Retinal pigment epithelial cell (primary cell): ENCODE measurements around the gene MXI1.

Source experiments
- DNase-seq: peaks from one replicate; pipeline ENCODE4 v3.0.0-alpha.2; 2010; ENCODE audit warnings: low read depth
- H3K4me3 ChIP-seq: 2 replicates; pipeline ENCODE4 v1.5.1; 2011; ENCODE audit warnings: mild to moderate bottlenecking, low read length, control low read depth, moderate library complexity
- CTCF ChIP-seq: conservative IDR thresholded peaks from 2 replicates; pipeline ENCODE4 v1.5.1; 2011; ENCODE audit warnings: low read depth, low read length, control low read depth, inconsistent platforms

The MXI1 gene

GRCh38 chr10:110217662-110218008, 10.2 kb downstream of the MXI1 start:
- TF ChIP-seq CTCF = no peak
- DNase-seq = no peak

GRCh38 chr10:110218632-110219031, 11.2 kb downstream of the MXI1 start:
- no peak for DNase-seq
- no peak overlapping the region for H3K4me3 ChIP-seq
- TF ChIP-seq CTCF = no peak

More at GRCh38 chr10:110217662-110218008, 10.2 kb downstream of the MXI1 start:
- H3K4me3 ChIP-seq = no peak overlapping the region

- no peak for TF ChIP-seq CTCF
- no peak for DNase-seq
- no peak overlapping the region for H3K4me3 ChIP-seq
Measured at GRCh38 chr10:110219884-110220283, 12.5 kb downstream of the MXI1 start.

- DNase-seq = no peak
- no peak overlapping the region for H3K4me3 ChIP-seq
- no peak for TF ChIP-seq CTCF
Measured at GRCh38 chr10:110220398-110220797, 13.0 kb downstream of the MXI1 start.

DNA sequence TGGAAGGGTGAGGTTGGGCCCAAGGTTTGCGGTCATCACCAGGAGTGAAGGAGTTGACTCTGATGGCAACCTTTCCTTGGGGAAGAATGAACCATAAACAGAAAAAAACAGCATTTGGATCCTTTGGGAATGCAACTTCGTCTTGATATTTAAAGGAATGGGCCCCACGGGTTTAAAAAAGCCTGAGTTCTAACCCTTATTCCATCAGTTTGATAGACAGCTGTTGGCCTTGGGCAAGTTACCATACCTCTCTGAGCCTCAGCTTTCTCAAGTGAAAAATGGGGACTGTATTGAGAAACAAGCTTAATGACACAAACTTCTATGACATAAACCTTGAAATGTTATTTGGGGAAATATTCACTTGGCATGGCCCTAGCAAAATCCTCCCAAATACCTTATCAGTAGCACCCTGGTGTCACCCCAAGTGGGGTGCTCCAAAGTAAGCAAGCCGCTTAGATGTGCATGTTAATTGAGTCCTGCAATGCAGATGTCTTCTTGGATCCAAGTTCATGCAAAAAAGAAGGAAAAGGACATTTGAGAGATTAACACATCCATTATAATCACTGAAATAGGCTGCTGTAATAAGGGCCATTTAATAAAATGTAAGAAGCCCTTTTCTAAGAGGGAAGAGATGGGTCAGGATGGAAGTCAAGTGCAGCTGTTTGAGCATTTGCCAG, 13.8 kb downstream of the MXI1 start:
- peak overlapping the region; percentile 53 for H3K4me3 ChIP-seq
- TF ChIP-seq CTCF = no peak
- no peak for DNase-seq

DNA sequence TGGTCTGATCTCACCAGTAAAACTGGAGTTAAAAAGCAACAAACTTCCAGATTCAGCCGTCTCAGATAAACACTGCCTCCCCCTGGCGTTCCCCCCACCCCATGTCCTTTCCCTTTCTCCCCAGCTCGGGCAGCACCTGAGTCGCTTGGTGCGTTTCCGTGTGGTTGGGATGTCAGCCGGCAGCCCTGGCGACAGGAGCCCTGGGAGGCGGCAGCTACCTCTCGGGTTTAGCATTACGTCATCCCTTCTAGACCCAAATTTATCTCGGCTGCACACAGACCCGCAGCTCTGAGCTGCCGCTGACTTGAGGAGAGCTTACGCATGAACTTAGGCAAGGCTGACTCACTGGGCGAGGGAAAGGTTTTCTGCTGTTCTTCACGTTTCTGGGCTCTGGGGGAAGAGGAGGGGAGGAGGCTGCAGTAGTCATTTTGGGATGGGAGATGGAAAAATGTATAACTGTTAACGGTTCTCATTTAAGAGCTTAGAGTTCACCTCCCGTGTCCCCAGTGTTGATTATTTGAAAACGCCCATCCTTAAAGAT, 14.4 kb downstream of the MXI1 start:
- H3K4me3 ChIP-seq = peak overlapping the region; percentile 53
- peak; percentile 41 for TF ChIP-seq CTCF
- peak; percentile 60 for DNase-seq

DNA sequence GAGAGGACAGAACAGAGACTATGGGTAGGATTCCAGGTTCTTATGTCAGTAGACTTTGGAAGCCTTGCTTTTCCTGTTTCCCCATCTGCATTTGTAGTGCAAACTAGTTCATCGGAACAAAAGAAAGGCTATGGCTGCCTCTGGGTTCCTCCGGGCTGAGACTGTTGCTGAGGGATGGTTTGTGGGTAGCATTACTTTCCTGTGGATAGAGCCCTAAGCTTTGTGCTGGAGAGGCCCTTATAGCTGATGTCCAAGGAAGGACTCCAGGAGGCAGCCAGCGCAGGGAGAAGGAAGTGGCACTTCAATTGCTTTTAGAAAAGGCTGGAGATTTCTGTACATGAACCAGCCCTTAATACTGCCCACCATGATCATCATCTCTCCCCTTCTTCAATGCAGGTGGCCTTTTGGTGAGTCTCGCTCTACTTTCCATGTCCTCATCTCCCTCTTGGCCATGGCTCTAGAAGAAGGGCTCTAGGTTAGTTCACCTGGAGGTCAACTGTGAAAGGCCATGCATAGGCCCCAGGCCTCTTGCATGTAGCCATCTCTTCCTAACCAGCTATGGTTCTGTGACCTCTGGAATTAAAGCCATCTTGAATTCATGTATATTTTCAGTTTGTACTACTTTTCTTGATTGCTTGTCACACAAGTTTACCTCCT, 15.4 kb downstream of the MXI1 start:
- no peak for TF ChIP-seq CTCF
- no peak overlapping the region for H3K4me3 ChIP-seq
- DNase-seq = no peak
